ENCODE results near the gene PRKD1.

Gene PRKD1

GRCh38 chr14:29601616-29602015 lies 326.0 kb downstream of the PRKD1 start:
- no peak for DNase-seq (ENCODE audit: low spot score)

- no peak for DNase-seq (ENCODE audit: low spot score)
These were observed 339.7 kb downstream of the PRKD1 start for GRCh38 chr14:29587761-29588470.

- DNase-seq (ENCODE audit: low spot score) = no peak
These were observed 340.6 kb downstream of the PRKD1 start for GRCh38 chr14:29587046-29587445.

GRCh38 chr14:29584992-29585391 lies 342.7 kb downstream of the PRKD1 start:
- no peak for DNase-seq (ENCODE audit: low spot score)

GRCh38 chr14:29580763-29581162 lies 346.9 kb downstream of the PRKD1 start:
- DNase-seq (ENCODE audit: low spot score) = no peak

GRCh38 chr14:29579838-29580237 lies 347.8 kb downstream of the PRKD1 start:
- DNase-seq (ENCODE audit: low spot score) = no peak

GRCh38 chr14:29576927-29577326 lies 350.7 kb downstream of the PRKD1 start:
- DNase-seq (ENCODE audit: low spot score) = no peak

- DNase-seq (ENCODE audit: low spot score) = no peak
These were observed 358.5 kb downstream of the PRKD1 start for GRCh38 chr14:29569194-29569593.

GRCh38 chr14:29566194-29566593 lies 361.5 kb downstream of the PRKD1 start:
- DNase-seq (ENCODE audit: low spot score) = no peak

GRCh38 chr14:29558516-29558915 lies 369.1 kb downstream of the PRKD1 start:
- no peak for DNase-seq (ENCODE audit: low spot score)

- no peak for DNase-seq (ENCODE audit: low spot score)
These were observed 373.3 kb downstream of the PRKD1 start for GRCh38 chr14:29554335-29554734.

GRCh38 chr14:29553427-29553826 lies 374.2 kb downstream of the PRKD1 start:
- no peak for DNase-seq (ENCODE audit: low spot score)

GRCh38 chr14:29548948-29549370 lies 378.7 kb downstream of the PRKD1 start:
- DNase-seq (ENCODE audit: low spot score) = peak; percentile 68

GRCh38 chr14:29545714-29546113 lies 381.9 kb downstream of the PRKD1 start:
- no peak for DNase-seq (ENCODE audit: low spot score)

GRCh38 chr14:29536886-29537511 lies 390.6 kb downstream of the PRKD1 start:
- no peak for DNase-seq (ENCODE audit: low spot score)

- DNase-seq (ENCODE audit: low spot score) = no peak
These were observed 398.2 kb downstream of the PRKD1 start for GRCh38 chr14:29529418-29529817.

- no peak for DNase-seq (ENCODE audit: low spot score)
These were observed 398.8 kb downstream of the PRKD1 start for GRCh38 chr14:29528889-29529288.

GRCh38 chr14:29527286-29527685 lies 400.4 kb downstream of the PRKD1 start:
- DNase-seq (ENCODE audit: low spot score) = no peak

Data from COLO829 (cell line).